Endodermal cell (in vitro differentiated cells): ENCODE results near the gene TMEM143. TPM values are rescaled to one million over a fixed set of nuclear protein-coding genes. Genes with fewer than 3 reads are reported as not detected.

Experiments used
- DNase-seq: peaks from one replicate; pipeline ENCODE4 v3.0.0-alpha.2; 2017
- H3K27ac ChIP-seq: 2 replicates; pipeline ENCODE4 v1.5.1; 2013; ENCODE audit warnings: mild to moderate bottlenecking, low read depth, low read length, moderate library complexity
- H3K27me3 ChIP-seq: 2 replicates; pipeline ENCODE4 v1.6.1; 2013; ENCODE audit warnings: mild to moderate bottlenecking, low read length, moderate library complexity; ENCODE audit not compliant: insufficient read depth, control insufficient read depth, poor library complexity, severe bottlenecking
- H3K36me3 ChIP-seq: 2 replicates; pipeline ENCODE4 v1.7.0; 2013; ENCODE audit warnings: mild to moderate bottlenecking, low read length, moderate library complexity; ENCODE audit not compliant: control insufficient read depth, insufficient read depth
- H3K4me1 ChIP-seq: one replicate; pipeline ENCODE4 v1.7.0; 2013; ENCODE audit warnings: low read length; ENCODE audit not compliant: control insufficient read depth, insufficient read depth
- H3K4me3 ChIP-seq: 2 replicates; pipeline ENCODE4 v1.5.1; 2013; ENCODE audit warnings: mild to moderate bottlenecking, low read length, moderate library complexity
- H3K9ac ChIP-seq: 2 replicates; pipeline ENCODE4 v1.6.1; 2013; ENCODE audit warnings: mild to moderate bottlenecking, low read length, moderate library complexity; ENCODE audit not compliant: poor library complexity, severe bottlenecking; ENCODE audit errors: extremely low read depth
- H3K9me3 ChIP-seq: 2 replicates; pipeline ENCODE4 v1.6.1; 2013; ENCODE audit warnings: mild to moderate bottlenecking, low read length, moderate library complexity; ENCODE audit not compliant: control insufficient read depth
- H3K27ac Mint-ChIP-seq: 2 replicates; pipeline ENCODE4 v1.8.0; 2020; ENCODE audit warnings: mixed read lengths
- H3K27me3 Mint-ChIP-seq: 2 replicates; pipeline ENCODE4 v1.8.0; 2021; ENCODE audit warnings: mild to moderate bottlenecking, mixed read lengths; ENCODE audit not compliant: insufficient read depth
- H3K36me3 Mint-ChIP-seq: 2 replicates; pipeline ENCODE4 v1.8.0; 2020; ENCODE audit warnings: low read depth, mixed read lengths
- H3K4me1 Mint-ChIP-seq: 2 replicates; pipeline ENCODE4 v1.8.0; 2020; ENCODE audit warnings: mixed read lengths
- H3K4me3 Mint-ChIP-seq: 2 replicates; pipeline ENCODE4 v1.8.0; 2020; ENCODE audit warnings: mild to moderate bottlenecking, moderate library complexity, mixed read lengths
- H3K9me3 Mint-ChIP-seq: 2 replicates; pipeline ENCODE4 v1.8.0; 2020; ENCODE audit warnings: mild to moderate bottlenecking, mixed read lengths
- CTCF ChIP-seq: fragments of 200-600 bp; sonication (generic); conservative IDR thresholded peaks from 2 replicates; pipeline ENCODE4 v1.5.0; 2021; ENCODE audit warnings: antibody characterized with exemption, mild to moderate bottlenecking
- WGBS, 2 experiments: methylation state at CpG; one replicate each; pipeline versions ENCODE4 v1.1.5 to v1.1.7; 2013; ENCODE audit warnings: missing lambda C conversion rate in 2 of 2, mixed read lengths in 1 of 2; ENCODE audit not compliant: insufficient coverage in 1 of 2, insufficient read length in 1 of 2; 5-methylcytosine and 5-hydroxymethylcytosine counted together
- total RNA-seq, 2 donors: library from RNA; stranded (reverse); fragmentation: NEBNext Ultra II Directional in 1 of 2; extraction: Animal tissue kit (Norgen Biotek cat#: 25700) in 1 of 2; gene quantifications; 2 replicates in 1 of 2; 3 replicates in 1 of 2; pipeline ENCODE4 v1.2.1, GENCODE V29; 2021

Gene TMEM143
- total RNA-seq, 2 donors from 2014 or later = 13.9 to 19.1 TPM

GRCh38 chr19:48346191-48346590 is 17.5 kb downstream of the TMEM143 start:
- no peak overlapping the region for H3K4me3 Mint-ChIP-seq
- no peaks in the 10 kb centered on the region for H3K4me1 ChIP-seq

GRCh38 chr19:48344892-48345291 is 18.8 kb downstream of the TMEM143 start:
- Histone ChIP-seq H3K36me3 (no peaks in the 10 kb centered on the region), H3K27me3 (no peaks in the 10 kb centered on the region), H3K9me3 (no peaks in the 10 kb centered on the region), H3K9ac (no peak overlapping the region), H3K4me3 (no peak overlapping the region), H3K4me1 (no peaks in the 10 kb centered on the region), H3K27ac (no peak overlapping the region)
- WGBS, 2 experiments = 94 to 97% methylated on average over 6 of the region's 6 CpGs
- peak; percentile 64 for DNase-seq
- Mint-ChIP-seq H3K27me3 (no peaks in the 10 kb centered on the region), H3K36me3 (no peaks in the 10 kb centered on the region), H3K4me1 (no peaks in the 10 kb centered on the region), H3K27ac (no peak overlapping the region), H3K9me3 (no peaks in the 10 kb centered on the region), H3K4me3 (no peak overlapping the region)
- TF ChIP-seq CTCF = no peak

More at GRCh38 chr19:48346191-48346590, 17.5 kb downstream of the TMEM143 start:
- WGBS, 2 experiments = 80 to 97% methylated on average over 1 to 2 of the region's 2 CpGs
- Mint-ChIP-seq H3K36me3 (no peaks in the 10 kb centered on the region), H3K4me1 (no peaks in the 10 kb centered on the region), H3K27ac (no peak overlapping the region), H3K9me3 (no peaks in the 10 kb centered on the region), H3K27me3 (no peaks in the 10 kb centered on the region)
- no peaks in the 10 kb centered on the region for H3K27me3 ChIP-seq
- DNase-seq = no peak
- no peak for TF ChIP-seq CTCF
- no peak overlapping the region for H3K27ac ChIP-seq
- H3K4me3 ChIP-seq = no peak overlapping the region
- no peak overlapping the region for H3K9ac ChIP-seq
- H3K36me3 ChIP-seq = no peaks in the 10 kb centered on the region
- no peaks in the 10 kb centered on the region for H3K9me3 ChIP-seq

GRCh38 chr19:48342841-48343540 is 20.7 kb downstream of the TMEM143 start:
- no peaks in the 10 kb centered on the region for H3K9me3 Mint-ChIP-seq

More at GRCh38 chr19:48342841-48343540, 20.7 kb downstream of the TMEM143 start:
- no peaks in the 10 kb centered on the region for H3K36me3 Mint-ChIP-seq
- H3K27me3 Mint-ChIP-seq = no peaks in the 10 kb centered on the region
- no peak overlapping the region for H3K27ac Mint-ChIP-seq
- no peaks in the 10 kb centered on the region for H3K27me3 ChIP-seq
- no peaks in the 10 kb centered on the region for H3K4me1 Mint-ChIP-seq
- H3K4me1 ChIP-seq = no peaks in the 10 kb centered on the region
- TF ChIP-seq CTCF = no peak
- DNase-seq = no peak
- H3K4me3 Mint-ChIP-seq = no peak overlapping the region
- no peak overlapping the region for H3K9ac ChIP-seq
- 91 to 92% methylated on average over 23 of the region's 23 CpGs for WGBS, 2 experiments
- H3K9me3 ChIP-seq = no peaks in the 10 kb centered on the region
- H3K4me3 ChIP-seq = no peak overlapping the region
- H3K36me3 ChIP-seq = no peaks in the 10 kb centered on the region
- H3K27ac ChIP-seq = no peak overlapping the region
